Measurements from ENCODE around the gene MESD.

DNA sequence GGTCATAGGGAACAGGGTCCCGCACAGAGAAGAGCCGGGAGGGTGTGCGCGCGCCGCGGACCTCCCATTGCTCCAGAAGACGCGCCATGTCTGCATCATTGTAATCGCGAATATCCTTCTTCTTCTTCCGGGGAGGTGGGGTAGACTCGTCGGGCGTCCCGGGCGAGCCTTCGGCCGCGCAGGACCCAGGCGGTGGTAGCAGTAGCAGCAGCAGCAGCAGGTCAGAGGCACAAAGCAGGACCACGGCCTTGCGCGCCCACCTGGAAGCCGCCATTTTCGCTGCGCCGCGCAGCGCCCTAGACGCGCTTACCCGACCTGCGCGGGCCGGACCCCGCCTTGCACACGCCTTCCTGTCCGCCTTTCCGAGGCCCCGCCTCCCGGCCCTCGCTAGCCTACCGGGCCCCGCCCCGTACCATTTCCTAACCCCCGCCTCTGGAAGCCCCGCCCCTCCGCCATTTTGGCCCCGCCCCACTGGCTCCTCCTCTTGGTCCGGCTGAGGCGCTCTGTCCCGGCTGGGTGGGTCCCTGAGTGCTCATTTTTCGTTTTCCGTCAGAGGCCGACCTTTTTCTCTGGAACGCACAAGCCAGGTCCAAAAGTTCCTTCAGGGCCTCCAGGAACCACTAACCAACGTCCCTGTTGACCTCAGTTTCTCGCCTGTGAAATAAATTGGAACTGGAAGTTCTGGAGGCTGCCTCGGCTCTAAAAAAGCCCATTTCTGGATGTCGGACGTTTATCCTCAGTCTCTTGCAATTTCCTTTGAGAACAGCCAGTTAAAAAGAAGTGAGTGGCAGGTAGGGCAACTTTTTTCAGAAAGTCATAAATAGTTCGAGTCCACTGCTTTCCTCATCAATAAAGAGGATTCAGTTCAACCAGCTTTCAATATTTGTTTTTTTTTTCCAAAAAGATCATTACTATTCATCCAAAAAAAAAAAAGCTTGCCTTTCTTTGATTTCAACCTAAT, at the start of gene MESD:
- TF ChIP-seq, protein P1, sequence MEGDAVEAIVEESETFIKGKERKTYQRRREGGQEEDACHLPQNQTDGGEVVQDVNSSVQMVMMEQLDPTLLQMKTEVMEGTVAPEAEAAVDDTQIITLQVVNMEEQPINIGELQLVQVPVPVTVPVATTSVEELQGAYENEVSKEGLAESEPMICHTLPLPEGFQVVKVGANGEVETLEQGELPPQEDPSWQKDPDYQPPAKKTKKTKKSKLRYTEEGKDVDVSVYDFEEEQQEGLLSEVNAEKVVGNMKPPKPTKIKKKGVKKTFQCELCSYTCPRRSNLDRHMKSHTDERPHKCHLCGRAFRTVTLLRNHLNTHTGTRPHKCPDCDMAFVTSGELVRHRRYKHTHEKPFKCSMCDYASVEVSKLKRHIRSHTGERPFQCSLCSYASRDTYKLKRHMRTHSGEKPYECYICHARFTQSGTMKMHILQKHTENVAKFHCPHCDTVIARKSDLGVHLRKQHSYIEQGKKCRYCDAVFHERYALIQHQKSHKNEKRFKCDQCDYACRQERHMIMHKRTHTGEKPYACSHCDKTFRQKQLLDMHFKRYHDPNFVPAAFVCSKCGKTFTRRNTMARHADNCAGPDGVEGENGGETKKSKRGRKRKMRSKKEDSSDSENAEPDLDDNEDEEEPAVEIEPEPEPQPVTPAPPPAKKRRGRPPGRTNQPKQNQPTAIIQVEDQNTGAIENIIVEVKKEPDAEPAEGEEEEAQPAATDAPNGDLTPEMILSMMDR (conservative IDR thresholded peaks at IDR 0.05; ENCODE audit: low read depth, low read length) = no peak
- TF ChIP-seq EZH2 (IDR thresholded peaks at IDR 0.05; ENCODE audit: low read length, unreplicated experiment) = no peak

All from PC-3 (cell line).